Measurements from ENCODE around the gene FAM163A. TPM values are rescaled to one million over a fixed set of nuclear protein-coding genes. Genes with fewer than 3 reads are reported as not detected.
A peak's percentile ranks its signal among the peaks of the same experiment; 100 is the strongest.
"Not testable (repeated sequence)": the region's sequence is repeated elsewhere in the genome, so short reads cannot be mapped to it uniquely, and the experiment has no call there.

FAM163A gene
- total RNA-seq, 1 donor from 2014 or later: not detected

DNA sequence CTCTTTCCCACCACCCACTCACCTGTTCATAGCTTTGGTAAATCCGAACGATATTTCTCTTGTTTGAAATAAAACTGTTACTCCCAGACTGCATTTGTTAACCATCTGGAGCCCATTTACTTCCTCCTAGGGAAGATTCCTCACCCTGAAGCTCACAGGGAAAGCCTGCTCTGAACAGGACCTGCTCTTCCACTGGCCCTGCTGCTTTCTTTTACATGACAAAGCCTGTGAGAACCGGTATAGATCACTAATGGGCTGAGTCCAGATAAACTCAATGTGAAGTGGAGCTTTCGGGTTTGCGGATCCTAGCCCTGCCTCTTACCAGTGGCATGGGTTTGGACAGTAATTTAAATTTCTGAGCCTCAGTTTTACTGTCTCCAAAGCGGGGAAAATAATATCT is 45.2 kb downstream of the FAM163A start:
- DNase-seq (ENCODE audit: low read depth): no peak

- DNase-seq (ENCODE audit: low read depth): no peak
These were observed 50.2 kb downstream of the FAM163A start for GRCh38 chr1:179793281-179793680.

- DNase-seq (ENCODE audit: low read depth): peak; percentile 61
These were observed 51.1 kb downstream of the FAM163A start for GRCh38 chr1:179794146-179794545.

DNA sequence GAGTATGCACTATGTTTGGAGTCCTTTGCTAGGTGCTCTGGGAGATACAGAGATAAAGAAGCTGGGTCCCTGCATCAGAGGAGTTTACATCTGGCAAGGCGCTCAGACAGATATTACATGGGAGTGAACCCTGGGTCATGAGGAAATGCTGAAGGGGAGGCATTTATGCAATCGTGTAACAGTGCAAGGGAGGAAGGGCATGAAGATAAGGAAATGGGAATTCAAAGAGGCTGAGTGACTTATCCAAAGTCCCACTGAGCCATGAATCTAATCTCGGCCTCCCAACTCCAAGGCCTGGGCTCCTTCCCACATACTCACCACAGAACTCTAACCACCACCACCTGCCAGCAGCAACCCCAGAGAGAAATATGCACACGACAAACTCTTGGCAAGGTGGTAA is 51.6 kb downstream of the FAM163A start:
- peak; percentile 91 for DNase-seq (ENCODE audit: low read depth)

DNA sequence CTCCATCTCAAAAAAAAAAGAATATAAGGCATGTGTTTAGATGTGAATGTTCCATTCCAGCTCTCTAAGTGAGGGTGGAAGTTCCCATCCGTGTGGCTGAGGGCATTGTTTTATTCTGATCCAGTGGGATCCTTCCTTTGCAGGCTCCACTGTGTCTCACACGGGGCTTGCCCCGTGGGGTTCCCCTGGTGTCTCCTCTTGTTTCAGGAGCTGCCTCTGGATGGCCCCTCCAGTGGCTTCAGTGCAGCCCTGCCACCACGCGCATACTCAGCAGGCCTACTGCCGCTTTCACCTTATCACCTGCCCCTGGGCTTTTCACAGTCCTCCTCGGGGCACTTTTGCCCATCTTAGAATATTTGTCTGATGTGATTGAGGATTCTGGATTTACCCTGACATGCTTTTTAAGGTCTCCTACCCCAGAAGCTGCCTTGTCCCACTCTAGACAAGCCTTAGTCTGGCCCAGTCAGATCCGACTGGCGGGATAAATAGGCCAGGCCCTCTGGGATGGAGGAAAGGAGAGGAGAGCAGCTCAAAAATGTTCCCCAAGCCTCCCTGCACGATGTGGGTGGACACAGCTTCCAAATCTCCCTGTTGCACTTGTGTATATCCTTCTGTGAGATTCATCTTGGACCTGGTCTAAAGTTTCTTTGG is 55.2 kb downstream of the FAM163A start:
- no peak for DNase-seq (ENCODE audit: low read depth)

GRCh38 chr1:179798864-179799516 is 55.9 kb downstream of the FAM163A start:
- no peak for DNase-seq (ENCODE audit: low read depth)

DNA sequence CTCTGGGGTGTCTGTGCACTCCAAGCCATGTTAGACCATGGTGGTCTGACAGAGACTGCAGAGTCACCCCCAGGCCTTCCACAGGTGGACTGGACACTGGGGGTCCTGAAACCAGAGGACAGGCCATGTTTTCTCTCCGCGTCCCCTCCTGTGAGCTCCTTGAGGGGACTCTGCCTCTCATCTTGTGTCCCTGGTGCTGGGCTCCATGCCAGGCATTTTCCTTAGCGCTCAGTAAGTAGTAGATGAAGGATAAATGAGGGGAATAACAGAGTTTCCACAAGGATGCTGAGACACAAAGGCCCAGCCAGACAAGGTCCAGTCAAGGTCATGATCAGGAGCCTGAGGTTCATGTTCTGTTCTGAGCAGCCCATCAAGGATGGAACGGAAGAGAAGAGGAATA is 57.4 kb downstream of the FAM163A start:
- DNase-seq (ENCODE audit: low read depth): no peak

DNA sequence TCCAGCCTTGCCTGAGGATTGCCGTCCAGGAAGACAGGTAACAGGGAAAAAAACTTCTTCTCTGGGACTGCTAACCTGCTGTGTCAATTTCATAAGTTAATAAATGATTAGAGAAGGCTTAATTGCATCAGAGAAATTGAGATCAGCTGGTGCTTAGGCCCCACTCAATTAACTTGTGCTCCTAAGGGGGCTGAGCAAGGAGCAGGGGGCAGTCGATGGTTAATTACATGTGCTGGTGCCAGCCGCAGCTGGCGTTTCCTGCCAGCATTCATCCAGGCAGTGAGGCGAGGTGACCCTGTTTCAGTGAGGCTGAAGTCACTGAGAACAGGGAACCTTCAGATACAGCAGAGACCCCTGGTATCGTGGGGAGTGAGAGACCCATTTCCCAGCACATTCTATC is 60.0 kb downstream of the FAM163A start:
- no peak for DNase-seq (ENCODE audit: low read depth)

DNA sequence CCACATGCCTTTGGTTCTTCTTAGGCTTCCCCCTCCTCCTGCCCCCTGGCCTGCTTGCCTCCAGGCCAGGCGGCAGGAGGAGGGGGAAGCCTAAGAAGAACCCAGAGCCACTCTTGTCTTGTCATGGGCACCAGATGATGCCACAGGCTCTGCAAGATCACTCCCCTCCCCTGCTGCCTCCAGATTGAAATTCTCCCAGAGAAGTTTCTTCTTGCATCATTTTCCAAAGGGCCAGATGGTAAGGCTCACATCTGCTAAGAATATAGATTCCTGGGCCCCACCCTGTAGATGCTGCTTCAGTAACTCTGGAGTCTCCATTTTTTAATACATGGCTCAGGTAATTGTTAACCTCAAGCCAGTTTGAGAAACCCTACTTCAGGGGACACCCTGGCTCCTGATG is 60.8 kb downstream of the FAM163A start:
- no peak for DNase-seq (ENCODE audit: low read depth)

DNA sequence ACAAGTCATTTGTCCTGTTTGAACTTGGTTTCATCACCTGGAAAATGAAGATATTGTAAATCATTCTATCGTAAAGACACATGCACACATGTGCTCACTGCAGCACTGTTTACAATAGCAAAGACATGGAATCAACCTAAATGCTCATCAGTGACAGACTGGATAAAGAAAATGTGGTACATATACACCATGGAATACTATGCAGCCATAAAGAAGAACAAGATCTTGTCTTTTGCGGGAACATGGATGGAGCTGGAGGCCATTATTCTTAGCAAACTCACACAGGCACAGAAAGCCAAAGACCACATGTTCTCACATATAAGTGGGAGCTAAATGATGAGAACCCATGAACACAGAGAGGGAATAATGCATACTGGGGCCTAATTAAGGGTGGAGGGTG is 61.3 kb downstream of the FAM163A start:
- not testable (repeated sequence) for DNase-seq (ENCODE audit: low read depth)

DNA sequence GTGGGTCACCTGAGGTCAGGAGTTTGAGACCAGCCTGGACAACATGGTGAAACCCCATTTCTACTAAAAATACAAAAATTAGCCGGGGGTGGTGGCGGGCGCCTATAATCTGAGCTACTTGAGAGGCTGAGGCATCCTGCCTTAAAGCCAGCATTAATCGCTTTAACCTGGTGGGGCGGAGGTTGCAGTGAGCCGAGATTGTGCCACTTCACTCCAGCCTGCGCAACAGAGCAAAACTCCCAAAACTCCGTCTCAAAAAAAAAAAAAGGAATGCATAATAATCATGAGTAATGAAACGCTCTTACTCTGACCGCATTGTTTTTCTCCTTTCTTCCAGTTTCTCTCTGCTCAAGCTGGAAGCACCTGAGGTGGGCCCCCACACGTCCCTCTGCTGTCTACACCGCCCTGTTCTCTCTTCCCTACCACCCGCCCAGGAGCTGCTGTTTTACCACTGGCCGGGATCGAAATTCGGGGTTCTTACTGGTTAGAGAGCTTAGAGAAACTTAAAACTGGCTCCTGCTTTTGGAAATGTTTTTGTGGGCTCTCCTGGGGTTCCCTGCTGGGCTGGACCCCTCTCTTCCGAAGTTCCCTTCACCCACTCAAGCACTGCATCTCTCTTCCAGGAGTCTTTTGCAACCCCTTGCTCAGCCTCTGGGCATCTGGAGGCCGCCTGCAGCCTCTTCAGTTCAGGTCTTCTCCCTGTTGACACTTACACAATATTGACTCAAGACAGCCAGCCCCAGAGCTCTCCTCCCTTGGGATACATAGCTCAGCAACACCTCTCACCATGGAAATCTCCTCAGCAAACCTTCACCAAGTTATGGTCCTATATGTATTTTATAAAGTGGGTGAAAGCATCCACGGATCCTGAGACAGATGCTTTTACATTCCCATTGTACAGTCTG is 62.5 kb downstream of the FAM163A start:
- DNase-seq (ENCODE audit: low read depth): no peak

GRCh38 chr1:179806333-179806732 is 63.2 kb downstream of the FAM163A start:
- DNase-seq (ENCODE audit: low read depth): no peak

DNA sequence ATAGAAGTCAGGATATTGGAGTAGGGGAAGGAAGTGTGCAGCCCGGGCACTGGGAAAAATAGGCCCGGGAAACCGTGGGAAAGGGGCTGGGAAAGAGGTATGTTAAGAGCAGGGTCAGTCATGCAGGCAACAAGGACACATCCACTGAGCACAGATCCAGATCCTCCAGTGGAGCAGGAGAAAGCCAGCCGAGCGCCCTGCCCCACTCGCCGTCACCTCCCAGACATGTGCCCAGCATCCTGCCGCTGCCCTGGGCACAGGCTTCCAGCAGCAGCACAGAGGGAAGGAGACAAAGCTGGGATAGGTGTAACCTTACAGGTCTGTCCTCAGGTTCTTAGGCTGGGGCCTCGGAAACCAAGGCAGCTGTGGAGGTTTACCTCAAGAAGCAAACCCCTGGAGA is 64.2 kb downstream of the FAM163A start:
- no peak for DNase-seq (ENCODE audit: low read depth)

GRCh38 chr1:179807691-179808485 is 64.8 kb downstream of the FAM163A start:
- DNase-seq (ENCODE audit: low read depth): peak; percentile 41

DNA sequence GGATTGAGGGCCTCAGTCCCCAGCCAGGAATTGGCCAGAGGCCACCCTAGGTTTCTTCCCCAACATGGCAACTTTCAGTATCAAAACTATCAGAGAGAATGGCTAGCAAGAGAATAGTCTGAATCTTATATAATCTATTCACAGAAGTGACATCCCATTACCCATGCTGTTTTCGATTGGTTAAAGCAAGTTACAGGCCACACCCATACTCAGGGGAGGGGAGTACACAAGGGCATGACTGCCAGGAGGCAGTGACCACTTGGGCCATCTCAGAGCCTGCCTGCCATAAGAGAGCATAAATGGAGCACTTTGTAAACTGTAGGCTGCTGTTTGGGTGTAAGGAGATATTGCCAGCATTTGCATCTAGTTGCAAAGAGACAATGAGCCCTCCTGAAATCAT is 65.4 kb downstream of the FAM163A start:
- DNase-seq (ENCODE audit: low read depth): no peak

GRCh38 chr1:179809506-179810366 is 66.6 kb downstream of the FAM163A start:
- peak; percentile 70 for DNase-seq (ENCODE audit: low read depth)

DNA sequence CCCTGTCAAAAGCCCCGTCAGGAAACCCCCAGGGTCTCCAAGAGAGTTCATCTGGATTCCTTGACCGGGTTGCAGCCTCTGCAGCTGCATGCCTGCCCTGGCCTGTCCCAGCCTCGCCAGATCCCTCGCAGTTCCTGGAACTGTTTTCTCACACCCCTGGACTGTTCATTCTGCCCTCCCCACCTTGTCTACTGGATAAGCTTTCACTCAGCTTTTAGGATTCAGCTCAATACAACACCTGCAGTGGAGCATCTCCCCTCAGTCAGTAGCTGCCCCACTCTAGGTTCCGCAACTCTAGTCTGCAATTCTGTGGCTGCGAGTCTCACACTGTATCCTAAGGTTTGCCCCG is 67.2 kb downstream of the FAM163A start:
- no peak for DNase-seq (ENCODE audit: low read depth)

GRCh38 chr1:179812501-179813292 is 69.6 kb downstream of the FAM163A start:
- peak; percentile 28 for DNase-seq (ENCODE audit: low read depth)
